ACC112 (cell line): ENCODE results near the gene STAP2.

Experiments
- H2AFZ ChIP-seq: fragments of 200-600 bp; sonication (generic); one replicate; pipeline ENCODE4 v1.6.0; 2017; ENCODE audit warnings: antibody characterized with exemption, low read length; ENCODE audit not compliant: unreplicated experiment
- H3K27ac ChIP-seq: fragments of 200-600 bp; sonication (generic); 2 replicates; pipeline ENCODE4 v1.5.1; 2014; ENCODE audit warnings: low read depth, mild to moderate bottlenecking, antibody characterized with exemption, low read length, moderate library complexity
- H3K27me3 ChIP-seq: fragments of 200-600 bp; sonication (generic); 2 replicates; pipeline ENCODE4 v1.6.1; 2014; ENCODE audit warnings: mild to moderate bottlenecking, antibody characterized with exemption, low read length, moderate library complexity, mixed read lengths; ENCODE audit not compliant: insufficient read depth
- H3K36me3 ChIP-seq: fragments of 200-600 bp; sonication (generic); 2 replicates; pipeline ENCODE4 v1.6.1; 2016; ENCODE audit warnings: mild to moderate bottlenecking, antibody characterized with exemption, low read length, moderate library complexity, mixed read lengths; ENCODE audit not compliant: insufficient read depth
- H3K4me1 ChIP-seq: fragments of 200-600 bp; sonication (generic); one replicate; pipeline ENCODE4 v1.6.1; 2016; ENCODE audit warnings: low read length, mixed read lengths; ENCODE audit not compliant: insufficient read depth, unreplicated experiment, control insufficient read depth
- H3K4me3 ChIP-seq: fragments of 200-600 bp; sonication (generic); 2 replicates; pipeline ENCODE4 v1.5.1; 2014; ENCODE audit warnings: mild to moderate bottlenecking, low read depth, low read length
- H3K79me2 ChIP-seq: fragments of 200-600 bp; sonication (generic); one replicate; pipeline ENCODE4 v1.6.0; 2016; ENCODE audit warnings: low read length; ENCODE audit not compliant: control insufficient read depth, unreplicated experiment, insufficient read depth

The STAP2 gene

GRCh38 chr19:4338441-4339355 is at the start of gene STAP2:
TSS of gene STAP2 (minus strand) at chr19:4338827. CDS start at chr19:4338753, 74 bp downstream.
- H3K27ac ChIP-seq = no peak within 1 kb of the TSS
- H3K4me3 ChIP-seq = peak within 1 kb of the TSS; percentile 72
- H3K36me3 ChIP-seq = no peaks in the 10 kb centered on the region
- H3K27me3 ChIP-seq = no peaks in the 10 kb centered on the region
- H3K4me1 ChIP-seq = peaks cover 3% of the 10 kb centered on the region
- H2AFZ ChIP-seq = peak within 1 kb of the TSS; percentile 92
- H3K79me2 ChIP-seq = no peaks in the 10 kb centered on the region

DNA sequence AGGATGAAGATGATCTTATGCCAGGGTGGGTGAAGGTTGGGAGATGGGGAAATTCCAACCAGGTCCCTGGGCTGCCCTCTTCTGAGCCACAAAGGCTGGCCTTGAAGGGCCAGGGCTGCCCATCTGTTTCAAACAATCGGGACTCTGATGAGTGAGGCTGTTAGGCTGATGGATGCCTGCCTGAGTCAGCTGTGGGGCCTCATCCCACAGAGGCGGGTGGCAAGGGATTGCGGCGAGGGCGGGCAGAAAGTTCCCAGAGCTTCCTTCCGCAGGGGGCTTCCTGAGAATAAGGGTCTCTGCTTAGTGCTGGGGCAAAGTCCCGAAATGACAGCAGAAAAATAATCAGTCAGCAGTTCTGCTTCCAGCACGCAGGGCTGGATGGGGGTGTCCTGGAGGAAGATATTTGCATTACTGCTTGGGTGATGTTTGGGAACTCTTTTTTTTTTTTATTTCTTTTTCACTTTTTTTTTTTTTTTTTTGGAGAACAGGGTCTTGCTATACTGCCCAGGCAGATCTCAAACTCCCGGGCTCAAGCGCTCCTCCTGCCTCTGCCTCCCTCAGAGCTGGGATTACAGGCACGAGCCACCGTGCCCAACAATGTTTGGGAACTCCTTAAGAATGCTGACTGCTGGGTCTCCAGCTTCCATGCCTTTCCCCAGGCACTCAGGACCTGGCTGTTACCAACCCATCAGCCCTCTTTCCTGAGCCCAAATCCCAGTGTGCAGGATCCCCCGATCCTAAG is 47.6 kb upstream of the STAP2 start:
- Histone ChIP-seq H3K4me3 (no peak overlapping the region), H3K79me2 (peaks cover 80% of the 10 kb centered on the region)

GRCh38 chr19:4385291-4386040 is 46.8 kb upstream of the STAP2 start:
- no peaks in the 10 kb centered on the region for H3K27me3 ChIP-seq
- H3K79me2 ChIP-seq = peaks cover 73% of the 10 kb centered on the region
- H3K27ac ChIP-seq = no peak overlapping the region
- H2AFZ ChIP-seq = no peak overlapping the region
- no peaks in the 10 kb centered on the region for H3K36me3 ChIP-seq
- H3K4me3 ChIP-seq = no peak overlapping the region
- peaks cover 16% of the 10 kb centered on the region for H3K4me1 ChIP-seq

More for the DNA sequence above, 47.6 kb upstream of the STAP2 start:
- Histone ChIP-seq H3K27me3 (no peaks in the 10 kb centered on the region), H3K36me3 (no peaks in the 10 kb centered on the region), H2AFZ (no peak overlapping the region), H3K4me1 (peaks cover 24% of the 10 kb centered on the region), H3K27ac (no peak overlapping the region; the same call in 1 of the 2 replicates)

- no peak overlapping the region for H3K27ac ChIP-seq
- no peak overlapping the region for H3K4me3 ChIP-seq
- no peaks in the 10 kb centered on the region for H3K36me3 ChIP-seq
- H3K4me1 ChIP-seq = peaks cover 35% of the 10 kb centered on the region
- H3K79me2 ChIP-seq = peaks cover 63% of the 10 kb centered on the region
- no peaks in the 10 kb centered on the region for H3K27me3 ChIP-seq
- H2AFZ ChIP-seq = no peak overlapping the region
Observed at GRCh38 chr19:4380254-4380727, 41.7 kb upstream of the STAP2 start.

DNA sequence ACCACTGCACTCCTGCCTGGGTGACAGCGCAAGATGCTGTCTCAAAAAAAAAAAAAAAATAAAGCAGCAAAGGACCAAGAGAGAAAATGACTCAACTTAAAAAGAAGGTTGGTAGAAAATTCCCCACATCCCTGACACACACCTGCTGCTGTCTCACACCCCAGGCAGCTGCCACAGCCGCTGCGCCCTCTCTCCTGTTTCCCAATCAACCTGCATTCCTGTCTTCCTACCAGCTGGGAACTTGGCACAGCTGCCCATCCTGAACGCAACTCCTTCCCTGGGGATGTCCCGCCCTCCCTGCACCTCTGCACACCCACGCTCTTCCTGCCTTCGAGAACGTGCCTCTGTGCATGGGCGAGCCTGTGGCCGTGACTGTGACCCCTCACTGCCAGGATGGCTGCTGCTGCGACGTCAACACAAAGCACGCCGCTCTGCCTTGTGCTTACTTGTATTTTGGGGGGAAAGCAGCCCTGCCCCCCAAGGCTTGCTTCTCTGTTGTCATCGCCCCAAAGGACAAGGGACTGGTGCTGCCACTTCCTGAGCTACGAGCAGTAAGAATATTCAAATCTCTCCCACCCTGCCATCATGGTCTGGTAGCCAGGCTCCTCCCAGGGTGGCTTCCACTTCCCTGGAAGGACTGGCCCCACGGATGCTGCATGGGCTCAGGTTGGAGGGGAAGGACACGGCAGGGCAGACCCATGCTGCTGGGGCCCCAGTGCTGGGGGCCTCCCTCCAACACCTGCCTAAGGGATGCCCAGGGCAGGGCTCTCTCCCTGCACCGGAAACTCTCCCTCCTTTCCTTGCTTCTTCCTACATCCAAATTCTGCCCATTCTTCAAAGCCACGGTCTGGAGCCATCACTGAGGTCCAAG is 41.0 kb upstream of the STAP2 start:
- no peak overlapping the region for H3K4me3 ChIP-seq
- H2AFZ ChIP-seq = no peak overlapping the region
- peaks cover 57% of the 10 kb centered on the region for H3K79me2 ChIP-seq
- H3K27me3 ChIP-seq = no peaks in the 10 kb centered on the region
- H3K27ac ChIP-seq = no peak overlapping the region
- no peaks in the 10 kb centered on the region for H3K36me3 ChIP-seq
- H3K4me1 ChIP-seq = peaks cover 42% of the 10 kb centered on the region

DNA sequence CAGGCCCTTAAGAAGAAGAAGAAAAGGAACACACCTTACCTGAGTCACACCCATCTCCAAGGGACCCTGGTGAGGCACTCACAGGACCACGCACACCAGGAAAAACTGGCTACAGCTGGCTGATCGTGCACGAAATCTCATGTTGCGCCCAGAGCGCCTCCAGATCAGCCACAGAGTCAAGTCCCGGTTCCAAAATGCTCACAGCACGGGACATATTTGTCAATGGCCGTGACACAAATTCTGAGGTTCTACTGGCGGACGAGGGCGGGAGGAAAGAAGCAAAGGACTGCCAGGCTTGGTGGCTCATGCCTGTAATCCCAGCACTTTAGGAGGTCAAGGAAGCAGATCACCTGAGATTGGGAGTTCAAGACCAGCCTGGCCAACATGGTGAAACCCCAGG is 40.3 kb upstream of the STAP2 start:
- H3K27me3 ChIP-seq = no peaks in the 10 kb centered on the region
- peaks cover 50% of the 10 kb centered on the region for H3K79me2 ChIP-seq
- H3K4me1 ChIP-seq = peaks cover 46% of the 10 kb centered on the region
- no peak overlapping the region for H3K4me3 ChIP-seq
- no peak overlapping the region for H2AFZ ChIP-seq
- no peaks in the 10 kb centered on the region for H3K36me3 ChIP-seq
- no peak overlapping the region for H3K27ac ChIP-seq

GRCh38 chr19:4376991-4377781 is 38.6 kb upstream of the STAP2 start:
- Histone ChIP-seq H3K4me1 (peaks cover 63% of the 10 kb centered on the region), H3K27ac (no peak overlapping the region; the same call in 1 of the 2 replicates), H3K36me3 (no peaks in the 10 kb centered on the region), H3K27me3 (no peaks in the 10 kb centered on the region), H2AFZ (no peak overlapping the region), H3K4me3 (no peak overlapping the region), H3K79me2 (peaks cover 56% of the 10 kb centered on the region)

DNA sequence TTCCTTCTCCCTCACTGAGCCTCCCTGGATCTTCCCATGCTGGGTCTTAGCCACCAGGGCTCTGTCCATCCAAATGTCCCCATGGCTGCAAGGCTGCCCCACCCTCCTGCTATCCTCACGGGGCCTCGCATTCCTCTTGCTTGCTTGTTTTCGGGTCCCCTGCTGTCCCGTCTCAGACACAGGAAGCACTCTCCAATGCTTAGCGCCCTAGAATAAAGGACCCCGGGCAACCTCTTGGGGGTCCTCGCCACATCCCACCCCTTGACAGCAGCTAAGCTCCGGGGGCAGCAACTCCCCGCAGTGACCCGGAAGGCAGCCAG is 38.0 kb upstream of the STAP2 start:
- H3K79me2 ChIP-seq = peaks cover 58% of the 10 kb centered on the region
- no peaks in the 10 kb centered on the region for H3K36me3 ChIP-seq
- H3K27me3 ChIP-seq = no peaks in the 10 kb centered on the region
- H2AFZ ChIP-seq = no peak overlapping the region
- no peak overlapping the region; the same call in 1 of the 2 replicates for H3K27ac ChIP-seq
- no peak overlapping the region for H3K4me3 ChIP-seq
- peaks cover 64% of the 10 kb centered on the region for H3K4me1 ChIP-seq

DNA sequence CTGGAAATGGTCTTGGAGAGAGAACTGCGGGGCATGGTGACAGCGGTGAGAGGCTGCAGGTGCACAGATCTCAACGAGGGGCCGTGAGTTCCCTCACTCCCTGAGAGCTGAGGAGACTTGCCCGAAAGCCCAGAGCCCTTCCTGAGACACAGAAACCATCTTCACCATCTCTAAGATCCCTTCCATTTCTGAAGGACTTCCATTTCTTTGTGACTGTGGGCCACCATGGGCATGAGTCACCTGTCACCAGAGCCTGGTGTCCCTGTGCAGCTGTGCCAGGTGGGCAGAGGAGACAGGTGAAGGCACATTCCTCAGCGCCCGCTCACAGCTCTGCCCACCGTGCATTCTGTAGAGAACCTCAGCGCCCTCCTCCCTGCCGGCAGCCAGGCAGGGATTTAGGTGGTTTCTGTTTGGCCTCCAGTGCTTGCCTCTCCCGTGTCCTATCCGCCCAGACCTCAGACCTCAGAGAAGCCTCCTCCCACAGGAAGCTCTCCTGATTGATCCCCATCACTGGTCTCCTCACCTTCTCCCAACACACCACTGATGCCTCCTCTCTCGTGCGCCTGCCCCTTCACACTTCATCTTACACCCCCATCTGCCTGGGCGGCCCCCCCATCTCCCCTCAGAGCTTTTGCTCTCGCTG is 37.5 kb upstream of the STAP2 start:
- H3K36me3 ChIP-seq = no peaks in the 10 kb centered on the region
- H3K27ac ChIP-seq = peak overlapping the region; percentile 94; the same call in 1 of the 2 replicates
- H3K4me1 ChIP-seq = peaks cover 64% of the 10 kb centered on the region
- H3K4me3 ChIP-seq = no peak overlapping the region
- H2AFZ ChIP-seq = no peak overlapping the region
- peaks cover 63% of the 10 kb centered on the region for H3K79me2 ChIP-seq
- no peaks in the 10 kb centered on the region for H3K27me3 ChIP-seq
